GM18507 (cell line): ENCODE data around the gene TLNRD1.
"Not testable (repeated sequence)": the region's sequence is repeated elsewhere in the genome, so short reads cannot be mapped to it uniquely, and the experiment has no call there.

Experiments used
- DNase-seq: peaks from one replicate; pipeline ENCODE4 v3.0.0; 2011; ENCODE audit warnings: low read depth; ENCODE audit not compliant: insufficient read length; ENCODE audit errors: extremely low spot score
- FAIRE-seq: peaks from 2 replicates; lab custom pipeline; 2011; peaks lifted over from hg19 to GRCh38; lab: Jason Lieb, UNC

TLNRD1 gene

DNA sequence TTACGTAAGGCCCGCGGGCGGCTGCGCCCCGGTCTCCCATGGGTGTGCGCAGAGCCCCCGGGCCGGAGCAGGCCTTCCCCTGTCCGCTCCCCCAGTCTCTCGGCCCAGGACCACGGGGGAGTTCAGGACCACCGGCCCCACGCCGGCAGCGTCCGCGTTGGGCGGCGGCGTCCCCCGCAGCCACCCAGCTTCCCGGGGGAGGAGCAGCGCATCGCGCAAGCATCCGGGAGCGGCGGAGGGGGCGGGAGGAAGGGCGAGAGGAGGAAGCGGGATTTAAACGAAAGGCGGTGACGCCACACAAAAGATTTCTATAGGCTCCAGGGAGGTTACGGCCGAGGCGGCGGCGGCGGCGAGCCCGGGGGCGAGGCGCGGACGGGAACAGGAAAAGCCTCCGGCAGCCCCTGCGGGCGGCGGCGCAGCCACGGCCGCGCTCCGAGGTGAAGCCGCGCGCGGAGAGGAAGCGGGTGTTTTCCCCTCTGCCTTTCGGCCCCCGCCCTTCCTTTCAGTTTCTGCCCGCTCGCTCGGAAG, at the start of gene TLNRD1:
Gene TLNRD1, plus strand, starts transcription at position 300 of the 528 bp plus-strand sequence. CDS start 1,349 bp downstream, outside the sequence.
- peak; percentile 82 for FAIRE-seq

DNA sequence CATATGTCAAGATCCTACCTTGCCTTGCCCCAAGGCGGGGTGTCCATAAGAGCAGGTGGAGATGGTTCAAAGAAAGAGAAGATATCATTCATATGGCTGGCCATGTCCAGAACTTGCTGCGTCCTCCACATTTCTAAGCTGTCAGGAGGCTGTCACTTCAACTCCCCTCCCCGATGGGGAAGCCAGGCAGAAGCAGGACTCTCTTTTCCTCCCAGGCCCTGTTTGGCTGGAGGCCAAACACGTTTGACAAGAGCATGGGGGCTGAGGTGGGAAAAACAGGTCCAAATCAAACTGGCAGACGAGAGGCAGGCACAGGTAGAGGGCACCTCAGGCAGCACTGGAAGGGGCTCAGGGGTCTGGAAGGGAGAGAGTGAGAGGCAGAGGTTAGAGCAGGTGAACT, 48.8 kb upstream of the TLNRD1 start:
- FAIRE-seq (no peak), DNase-seq (no peak)

More for the DNA sequence above, at the start of gene TLNRD1:
- peak; percentile 71 for DNase-seq

DNA sequence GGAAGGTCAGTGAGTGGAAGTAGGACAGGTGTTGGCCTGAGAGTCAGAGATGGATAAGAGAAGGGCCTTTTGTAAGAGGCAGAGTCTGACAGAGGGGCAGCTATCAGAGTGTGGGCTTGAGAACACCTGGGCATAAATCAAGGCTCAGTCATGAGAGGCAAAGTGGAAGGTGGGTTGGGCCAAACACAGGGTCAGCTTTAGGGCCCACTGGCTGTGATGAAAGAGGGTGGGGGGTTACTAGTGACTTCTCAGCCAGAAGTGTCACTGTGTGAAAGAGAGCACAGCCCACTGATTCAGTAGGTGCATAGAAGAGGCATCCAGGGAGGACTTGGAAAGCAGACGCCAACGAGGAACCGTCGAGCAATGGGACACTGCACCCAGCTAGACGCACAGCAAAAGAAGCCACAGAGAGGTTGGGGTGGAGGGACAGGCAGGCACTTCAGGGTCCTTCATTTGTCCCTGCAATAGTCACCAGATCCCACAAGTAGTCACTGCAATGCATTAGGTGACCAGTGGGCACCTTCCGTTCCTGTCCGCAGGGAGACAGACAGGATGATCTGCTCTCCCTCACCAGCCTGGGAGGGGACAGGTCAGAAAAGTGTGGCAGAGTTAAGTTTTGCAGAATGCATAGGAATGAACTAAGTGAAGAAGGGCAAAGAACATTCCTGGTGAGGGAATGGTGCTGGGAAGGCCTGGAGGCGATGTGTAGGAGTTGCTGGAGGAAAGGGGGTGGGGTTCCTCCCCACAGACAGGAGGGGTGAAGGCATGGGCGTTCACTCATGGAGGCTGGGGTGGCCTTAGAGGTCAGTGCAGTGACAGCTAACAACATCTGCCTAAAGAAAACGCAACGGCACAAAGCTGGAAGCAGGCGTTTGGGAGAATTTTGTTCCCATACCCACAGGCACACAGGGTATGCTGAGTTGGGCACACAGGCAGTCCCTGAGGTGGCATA, 47.4 kb upstream of the TLNRD1 start:
- DNase-seq: no peak
- FAIRE-seq: no peak

DNA sequence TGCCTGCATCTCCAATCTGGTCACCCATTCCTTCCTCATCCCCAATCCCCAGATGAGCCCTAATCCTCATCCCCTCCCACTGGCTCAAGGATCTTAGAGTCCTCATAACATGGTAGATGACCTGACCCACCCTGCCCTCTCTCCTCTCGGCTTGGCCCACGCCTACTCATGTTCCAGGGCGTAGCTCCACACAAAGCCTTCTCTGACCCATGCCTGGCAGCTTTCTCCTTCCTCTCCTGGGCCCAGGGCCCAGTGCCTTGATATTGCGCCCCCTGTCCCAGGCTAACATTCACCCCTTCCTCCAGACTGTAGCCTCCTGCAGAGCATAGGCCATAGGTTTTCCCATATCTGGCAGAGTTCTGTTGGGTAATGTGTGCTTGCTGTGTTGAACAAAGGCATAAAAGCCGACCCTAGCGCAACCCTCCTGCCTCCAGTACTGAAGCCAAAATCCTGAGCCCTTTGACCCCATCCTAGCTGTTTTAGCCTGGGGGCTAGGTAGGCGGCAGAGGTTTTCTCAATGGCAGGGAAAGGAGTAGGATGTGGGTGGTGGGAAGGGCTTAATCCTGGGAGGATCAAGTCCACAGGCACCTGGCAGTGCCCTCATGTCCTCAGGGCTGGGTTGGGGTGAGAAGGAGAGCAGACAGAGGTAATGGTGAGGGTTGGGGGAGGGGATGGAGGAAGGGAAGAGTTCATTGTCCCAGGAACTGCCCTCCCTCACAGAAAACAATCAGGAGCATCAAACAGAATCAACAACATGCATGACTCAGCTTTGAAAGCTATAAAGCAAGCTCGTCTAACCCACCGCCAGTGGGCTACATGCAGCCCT, 46.6 kb upstream of the TLNRD1 start:
- no peak for DNase-seq
- FAIRE-seq: no peak

DNA sequence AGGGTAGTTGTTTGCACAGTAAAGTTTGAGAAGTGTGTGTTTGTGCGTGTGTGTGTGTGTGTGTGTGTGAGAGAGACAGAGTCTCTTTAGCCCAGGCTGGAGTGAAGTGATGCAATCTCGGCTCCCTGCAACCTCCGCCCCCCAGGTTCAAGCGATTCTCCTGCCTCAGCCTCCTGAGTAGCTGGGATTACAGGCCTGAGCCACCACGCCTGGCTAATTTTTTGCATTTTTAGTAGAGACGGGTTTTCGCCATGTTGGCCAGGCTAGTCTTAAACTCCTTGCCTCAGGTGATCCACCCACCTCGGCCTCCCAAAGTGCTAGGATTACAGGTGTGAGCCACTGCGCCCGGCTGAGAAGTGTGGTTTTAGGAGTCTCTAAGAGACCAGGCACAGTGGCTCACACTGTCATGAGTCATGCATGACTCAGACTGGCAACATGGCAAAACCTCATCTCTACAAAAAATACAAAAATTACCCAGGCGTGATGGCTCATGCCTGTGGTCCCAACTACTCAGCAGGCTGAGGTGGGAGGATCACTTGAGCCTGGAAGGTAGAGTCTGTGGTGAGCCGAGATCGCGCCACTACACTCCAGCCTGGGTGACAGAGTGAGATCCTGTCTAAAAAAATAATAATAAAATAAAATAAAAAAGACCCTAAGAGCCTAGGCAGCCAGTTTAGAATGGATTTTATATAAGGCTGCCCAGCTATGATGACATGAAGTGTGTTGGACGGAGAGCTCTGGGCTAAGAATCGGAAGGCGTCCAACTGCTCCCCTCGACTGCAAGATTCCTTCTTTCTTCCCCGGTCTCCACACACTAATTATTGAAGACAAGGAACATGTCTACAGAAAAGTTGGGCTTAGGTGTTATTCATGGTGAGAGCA, 44.9 kb upstream of the TLNRD1 start:
- FAIRE-seq, DNase-seq: not testable (repeated sequence)

DNA sequence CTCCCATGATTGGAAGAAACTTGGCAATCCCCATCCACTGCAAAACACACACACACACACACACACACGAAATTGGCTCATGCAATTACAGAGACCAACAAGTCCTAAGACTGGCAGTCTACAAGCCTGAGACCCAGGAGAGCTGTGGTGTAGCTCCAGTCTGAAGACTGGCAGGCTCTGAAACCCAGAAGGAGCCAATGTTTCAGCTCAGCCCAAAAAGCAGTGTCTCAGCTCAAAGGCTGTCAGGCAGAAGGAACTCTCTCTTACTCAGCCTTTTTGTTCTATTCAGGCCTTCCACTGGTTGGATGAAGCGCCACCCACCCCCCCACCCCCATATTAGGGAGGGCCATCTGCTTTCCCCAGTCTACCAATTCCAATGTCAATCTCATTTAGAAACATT, 43.2 kb upstream of the TLNRD1 start:
- no peak for DNase-seq
- FAIRE-seq: no peak

DNA sequence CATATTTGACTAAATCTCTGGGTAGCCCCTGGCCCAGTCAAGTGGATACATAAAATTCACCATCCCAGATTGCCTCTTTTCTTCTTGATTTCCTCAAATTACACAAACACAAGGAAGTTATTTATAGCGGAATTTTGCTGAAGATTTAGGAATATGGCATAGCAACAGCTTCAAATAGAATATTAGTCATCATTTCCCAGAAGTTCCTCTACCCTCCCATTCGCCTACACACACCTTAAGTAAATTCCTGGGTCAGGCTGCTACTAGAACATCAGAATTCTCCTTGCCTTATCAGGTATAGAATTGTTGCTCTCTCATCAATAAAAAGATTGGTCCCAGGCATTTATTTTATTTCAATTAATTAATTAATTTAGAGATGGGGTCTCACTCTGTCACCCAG, 42.7 kb upstream of the TLNRD1 start:
- DNase-seq: no peak
- FAIRE-seq: no peak

DNA sequence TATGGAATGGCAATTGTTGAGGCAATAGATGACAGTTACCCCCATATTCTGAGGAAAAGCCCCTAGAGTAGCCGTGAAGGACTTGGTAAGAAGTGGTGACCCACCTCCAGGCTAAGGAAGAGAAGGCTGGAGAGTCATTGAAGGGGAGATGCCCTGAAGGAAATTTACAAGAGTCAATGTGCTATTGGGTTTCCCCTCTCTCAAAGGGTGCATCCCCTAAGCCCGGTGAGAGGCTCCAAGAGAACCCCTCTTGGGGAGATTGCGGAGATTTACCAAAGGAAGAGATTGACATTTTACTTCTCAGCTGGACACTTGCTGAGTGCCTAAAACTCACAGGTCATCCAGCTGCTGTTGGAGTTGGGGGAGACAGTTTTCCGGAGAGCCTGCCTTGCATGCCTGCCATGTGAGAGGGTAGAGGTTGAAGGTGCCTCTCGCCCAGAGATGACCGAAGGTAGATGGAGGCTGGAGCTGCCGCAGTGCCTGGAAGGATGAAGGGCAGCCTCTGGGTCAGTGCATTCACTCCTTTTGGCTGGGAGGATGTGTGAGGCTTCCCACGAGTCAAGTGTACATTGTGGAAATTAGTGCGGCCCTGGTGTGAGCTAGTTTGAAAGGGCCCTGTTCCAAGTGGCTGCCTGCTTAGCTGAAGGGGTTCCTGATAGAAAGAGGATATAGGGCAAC, 41.8 kb upstream of the TLNRD1 start:
- FAIRE-seq: no peak

DNA sequence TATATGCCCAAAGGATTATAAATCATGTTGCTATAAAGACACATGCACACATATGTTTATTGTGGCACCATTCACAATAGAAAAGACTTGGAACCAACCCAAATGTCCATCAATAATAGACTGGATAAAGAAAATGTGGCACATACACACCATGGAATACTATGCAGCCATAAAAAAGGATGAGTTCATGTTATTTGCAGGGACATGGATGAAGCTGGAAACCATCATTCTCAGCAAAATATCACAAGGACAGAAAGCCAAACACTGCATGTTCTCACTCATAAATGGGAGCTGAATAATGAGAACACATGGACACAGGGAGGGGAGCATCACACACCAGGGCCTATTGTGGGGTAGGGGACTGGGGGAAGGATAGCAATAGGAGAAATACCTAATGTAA, 35.3 kb upstream of the TLNRD1 start:
- not testable (repeated sequence) for FAIRE-seq, DNase-seq

More for the DNA sequence above, 41.8 kb upstream of the TLNRD1 start:
- no peak for DNase-seq

DNA sequence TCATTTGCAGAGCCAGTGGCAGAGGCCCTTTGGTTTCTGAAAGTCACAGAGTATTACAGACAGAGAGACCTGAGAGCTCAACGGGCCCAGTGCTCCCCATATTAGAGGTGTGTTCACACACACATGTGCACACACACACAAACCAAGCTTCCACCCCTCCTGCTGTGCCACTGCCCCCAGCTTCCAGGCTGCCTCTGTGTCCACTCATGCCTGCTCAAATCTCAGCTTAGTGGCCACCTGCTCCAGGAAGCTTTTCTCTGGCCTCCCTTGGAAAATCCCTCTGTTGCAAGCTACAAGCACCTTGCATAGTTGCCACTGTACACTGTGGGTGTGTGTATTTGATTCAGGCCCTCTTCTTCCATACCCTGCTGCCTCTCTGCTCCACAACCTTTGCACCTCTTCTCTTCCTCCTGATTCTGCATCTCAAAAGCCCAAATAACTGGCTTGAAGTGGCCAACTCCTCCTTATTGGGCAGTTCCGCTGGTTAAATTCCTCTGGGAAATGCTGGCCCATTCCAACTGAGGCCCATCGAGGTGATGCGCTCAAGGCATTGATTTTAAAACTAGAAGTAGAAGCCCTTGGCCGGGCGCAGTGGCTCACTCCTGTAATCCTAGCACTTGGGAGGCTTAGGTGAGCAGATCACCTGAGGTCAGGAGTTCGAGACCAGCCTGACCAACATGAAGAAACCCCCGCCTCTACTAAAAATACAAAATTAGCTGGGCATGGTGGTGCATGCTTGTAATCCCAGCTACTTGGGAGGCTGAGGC, 34.1 kb upstream of the TLNRD1 start:
- FAIRE-seq: no peak

DNA sequence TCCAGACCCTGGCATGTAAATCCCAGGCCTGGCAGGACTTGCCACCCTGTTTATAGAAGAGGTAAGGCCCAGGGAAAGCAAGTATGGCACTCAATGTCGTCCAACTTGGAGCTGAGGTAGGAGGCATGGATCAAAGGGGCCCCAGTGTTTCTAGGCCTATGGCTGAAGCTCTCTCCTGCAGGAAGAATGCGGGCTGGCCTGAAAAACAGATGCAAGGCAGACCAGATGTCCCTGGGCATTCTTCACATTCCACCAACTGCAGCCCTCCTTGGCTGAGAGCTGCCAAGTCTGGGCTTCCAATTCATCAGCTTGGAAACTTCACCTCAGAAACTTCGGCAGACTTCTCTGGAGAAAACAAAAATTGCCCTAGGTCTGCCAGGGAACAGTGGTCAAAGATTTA, 33.3 kb upstream of the TLNRD1 start:
- DNase-seq (no peak), FAIRE-seq (no peak)

More for the DNA sequence above, 34.1 kb upstream of the TLNRD1 start:
- DNase-seq: no peak

DNA sequence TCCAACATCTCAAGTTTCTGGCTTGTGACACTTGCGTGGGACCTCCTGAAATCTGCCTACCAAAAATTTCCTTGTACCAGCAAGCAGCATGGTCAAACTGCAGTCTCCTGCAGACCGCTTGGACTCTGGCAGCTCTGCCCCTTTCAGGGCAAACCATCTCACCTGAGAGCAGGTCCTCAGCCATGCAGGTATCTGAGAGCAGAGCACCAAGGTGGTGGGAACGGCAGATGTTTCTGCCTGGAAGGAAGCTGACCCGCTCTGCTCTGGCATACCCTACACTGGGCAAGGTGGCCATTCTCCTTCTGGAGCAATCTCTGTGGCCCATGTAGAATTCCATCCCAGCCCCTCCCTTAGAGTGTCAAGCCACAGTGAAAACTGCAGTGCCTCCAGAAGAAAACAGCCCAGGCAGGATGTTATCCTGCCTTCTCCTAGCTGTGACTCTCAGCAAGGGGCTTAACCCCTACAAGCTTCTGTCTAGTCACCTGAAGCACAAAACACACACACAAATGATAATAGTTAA, 32.7 kb upstream of the TLNRD1 start:
- no peak for FAIRE-seq
- no peak for DNase-seq

DNA sequence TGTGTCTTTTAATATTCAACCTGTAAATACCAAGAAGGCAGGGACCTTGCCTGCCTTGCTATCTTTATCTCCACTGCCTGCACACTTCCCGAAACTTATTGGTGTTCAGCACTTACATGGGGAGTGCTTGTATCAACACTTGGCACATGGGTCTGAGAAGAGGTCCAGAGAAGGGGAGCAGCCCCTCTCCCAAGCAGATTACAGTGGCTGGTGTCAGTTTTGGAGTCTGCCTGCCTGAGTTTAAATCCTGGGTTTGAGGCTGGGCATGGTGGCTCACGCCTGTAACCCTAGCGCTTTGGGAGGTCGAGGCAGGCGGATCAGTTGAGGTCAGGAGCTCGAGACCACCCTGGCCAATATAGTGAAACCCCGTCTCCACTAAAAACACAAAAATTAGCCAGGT, 31.4 kb upstream of the TLNRD1 start:
- DNase-seq: no peak
- no peak for FAIRE-seq

DNA sequence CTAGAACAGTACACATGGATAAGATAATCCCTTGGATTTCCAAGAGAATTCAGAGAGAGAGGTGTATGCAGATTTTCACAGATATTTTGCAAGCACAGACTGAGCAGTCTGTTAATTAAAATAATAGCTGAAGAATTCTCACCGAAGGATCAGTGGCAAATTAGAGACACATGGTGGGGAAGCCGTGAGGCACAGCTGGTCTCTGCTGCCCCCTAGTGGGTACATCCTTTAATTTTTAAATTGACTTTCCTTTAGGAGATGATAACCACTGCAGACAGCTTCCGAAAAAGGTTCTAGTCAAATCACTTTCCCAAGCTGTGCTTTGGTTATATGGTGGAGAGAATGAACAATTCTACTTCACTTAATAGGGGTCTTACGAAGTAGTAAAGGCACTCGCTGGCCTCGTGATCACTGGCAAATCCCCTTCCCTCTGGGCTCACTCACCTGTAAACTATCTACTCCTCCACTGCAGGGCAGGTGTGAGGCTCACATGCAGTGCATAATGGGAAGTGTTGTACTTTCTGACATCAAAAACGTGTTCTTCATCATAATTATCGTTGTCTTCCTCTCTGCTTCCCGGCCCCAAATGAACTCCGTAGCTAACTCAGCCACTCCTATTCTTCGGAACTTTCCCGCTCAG, 30.6 kb upstream of the TLNRD1 start:
- FAIRE-seq (peak; percentile 60), DNase-seq (no peak)

DNA sequence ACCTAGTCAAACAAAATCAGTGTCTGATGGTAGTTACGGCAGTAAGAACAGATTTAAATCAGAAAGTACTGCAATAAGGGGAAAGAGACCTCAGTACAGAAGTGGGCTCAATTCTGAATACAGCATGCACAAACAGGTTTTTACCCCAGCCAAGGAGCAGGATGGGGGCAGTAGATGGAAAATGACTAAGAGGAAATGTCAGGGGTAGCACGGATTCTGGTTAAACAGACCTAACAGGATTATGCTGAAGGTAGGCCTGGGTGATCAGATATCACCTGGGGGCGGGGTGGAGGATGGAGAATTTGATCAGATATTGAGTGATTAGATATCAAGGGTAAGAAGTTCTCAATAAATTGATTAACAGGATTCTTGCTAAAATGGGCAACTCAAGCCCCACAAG, 30.1 kb upstream of the TLNRD1 start:
- FAIRE-seq: no peak
- DNase-seq: no peak

DNA sequence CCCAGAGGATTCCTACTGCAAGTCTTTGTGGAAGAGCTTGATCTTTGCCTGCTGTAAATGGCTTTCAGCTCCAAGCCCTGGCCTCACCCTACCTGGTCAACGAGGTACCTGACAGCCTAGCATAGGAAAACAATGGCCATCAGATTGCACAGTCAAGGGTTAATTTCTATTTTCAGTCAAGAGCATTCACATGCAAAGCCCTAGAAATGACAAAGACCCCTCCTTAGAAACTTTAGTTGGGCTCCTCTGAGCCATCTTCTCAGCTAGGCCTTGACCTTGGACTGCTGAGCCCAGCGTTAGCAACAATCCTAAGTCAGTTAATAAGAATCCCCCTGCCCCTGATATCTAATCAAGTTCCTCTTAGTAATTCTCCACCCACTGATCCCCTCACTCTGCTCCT, 29.6 kb upstream of the TLNRD1 start:
- no peak for FAIRE-seq
- no peak for DNase-seq

DNA sequence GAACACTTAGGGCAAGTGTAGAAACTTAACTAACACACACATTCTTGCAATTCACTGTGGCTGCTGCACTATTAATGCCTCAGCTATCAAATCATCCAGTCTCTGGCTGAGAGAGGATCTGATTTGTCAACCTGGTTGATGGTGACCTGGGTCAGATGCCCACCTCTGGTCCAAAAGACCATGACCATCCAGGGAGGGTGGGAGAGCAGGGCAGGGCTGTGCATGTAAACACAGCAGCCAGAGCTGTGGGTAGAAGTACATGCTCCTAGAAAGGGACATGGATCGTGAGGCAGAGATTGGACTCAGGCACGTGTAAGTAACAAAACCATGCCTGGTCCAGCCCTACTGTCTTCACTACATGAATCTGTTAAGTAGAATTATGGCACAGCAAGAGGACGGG, 28.4 kb upstream of the TLNRD1 start:
- FAIRE-seq: no peak
- no peak for DNase-seq
